A549 (cell line): Measurements from ENCODE around the gene KANSL1.

Source experiments
- CEBPB ChIP-seq, 2 experiments: fragments of >200 bp in 1 of 2; sonication (Bioruptor Twin) in 1 of 2; formaldehyde crosslinking in 1 of 2; IDR thresholded peaks; 2 replicates each; pipeline ENCODE4 v1.6.1; 2012 to 2016
- CHD4 ChIP-seq: fragments of 200-600 bp; sonication (generic); IDR thresholded peaks from 2 replicates; pipeline ENCODE4 v1.6.1; 2016; ENCODE audit warnings: antibody characterized with exemption, mild to moderate bottlenecking, borderline replicate concordance
- MAZ ChIP-seq: fragments of 150-350 bp; IDR thresholded peaks from 2 replicates; pipeline ENCODE4 v1.6.1; 2014; ENCODE audit warnings: antibody characterized with exemption, low read depth, low read length, borderline replicate concordance
- NPAS2 ChIP-seq: fragments of 250-450 bp; sonication (Bioruptor Pico); IDR thresholded peaks from 2 replicates; pipeline ENCODE4 v1.8.0; 2022; ENCODE audit warnings: mild to moderate bottlenecking, moderate library complexity, borderline replicate concordance
- PHF8 ChIP-seq: fragments of 200-600 bp; sonication (generic); IDR thresholded peaks from 2 replicates; pipeline ENCODE4 v1.6.1; 2016; ENCODE audit warnings: low read depth, mild to moderate bottlenecking, antibody characterized with exemption, moderate library complexity, borderline replicate concordance
- POLR2A ChIP-seq: IDR thresholded peaks from 2 replicates; pipeline ENCODE4 v1.6.1; 2012; ENCODE audit warnings: mild to moderate bottlenecking, low read length
- RNF2 ChIP-seq: fragments of 200-600 bp; sonication (generic); IDR thresholded peaks from 2 replicates; pipeline ENCODE4 v1.6.1; 2016; ENCODE audit warnings: low read depth, mild to moderate bottlenecking, antibody characterized with exemption, moderate library complexity, borderline replicate concordance
- SMC3 ChIP-seq: fragments of >200 bp; sonication (Bioruptor Twin); formaldehyde crosslinking; IDR thresholded peaks from 3 replicates; pipeline ENCODE4 v1.6.1; 2018; ENCODE audit warnings: inconsistent platforms
- SREBF2 ChIP-seq: fragments of 450-650 bp; IDR thresholded peaks from 2 replicates; pipeline ENCODE4 v1.6.1; 2014; ENCODE audit warnings: mild to moderate bottlenecking, moderate library complexity
- TF ChIP-seq, protein P1 (sequence below): IDR thresholded peaks from 2 replicates; pipeline ENCODE4 v1.6.1; 2012
- TF ChIP-seq, protein P2 (sequence below): fragments of >200 bp; sonication (Bioruptor Twin); formaldehyde crosslinking; IDR thresholded peaks from 3 replicates; pipeline ENCODE4 v1.5.1; 2016
- TF ChIP-seq, protein P3 (sequence below): fragments of 200-600 bp; sonication (generic); IDR thresholded peaks from 2 replicates; pipeline ENCODE4 v1.6.1; 2016; ENCODE audit warnings: antibody characterized with exemption, mild to moderate bottlenecking, moderate library complexity

DNA sequence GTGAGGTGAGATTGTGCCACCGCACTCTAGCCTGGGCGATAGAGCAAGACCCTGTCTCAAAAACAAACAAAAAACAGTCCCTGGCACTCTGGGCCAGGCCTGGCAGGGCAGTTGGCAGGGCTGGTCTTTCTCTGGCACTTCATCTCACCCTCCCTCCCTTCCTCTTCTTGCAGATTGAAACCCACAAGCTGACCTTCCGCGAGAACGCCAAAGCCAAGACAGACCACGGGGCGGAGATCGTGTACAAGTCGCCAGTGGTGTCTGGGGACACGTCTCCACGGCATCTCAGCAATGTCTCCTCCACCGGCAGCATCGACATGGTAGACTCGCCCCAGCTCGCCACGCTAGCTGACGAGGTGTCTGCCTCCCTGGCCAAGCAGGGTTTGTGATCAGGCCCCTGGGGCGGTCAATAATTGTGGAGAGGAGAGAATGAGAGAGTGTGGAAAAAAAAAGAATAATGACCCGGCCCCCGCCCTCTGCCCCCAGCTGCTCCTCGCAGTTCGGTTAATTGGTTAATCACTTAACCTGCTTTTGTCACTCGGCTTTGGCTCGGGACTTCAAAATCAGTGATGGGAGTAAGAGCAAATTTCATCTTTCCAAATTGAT lies 169.3 kb downstream of the KANSL1 start:
- TF ChIP-seq CEBPB (IDR thresholded peaks at IDR 0.05) (no peak), POLR2A (no peak), SMC3 (no peak), RNF2 (no peak), SREBF2 (no peak), CHD4 (no peak), MAZ (no peak), PHF8 (no peak), NPAS2 (CRISPR knock-in tag) (no peak)
- TF ChIP-seq, protein P1, sequence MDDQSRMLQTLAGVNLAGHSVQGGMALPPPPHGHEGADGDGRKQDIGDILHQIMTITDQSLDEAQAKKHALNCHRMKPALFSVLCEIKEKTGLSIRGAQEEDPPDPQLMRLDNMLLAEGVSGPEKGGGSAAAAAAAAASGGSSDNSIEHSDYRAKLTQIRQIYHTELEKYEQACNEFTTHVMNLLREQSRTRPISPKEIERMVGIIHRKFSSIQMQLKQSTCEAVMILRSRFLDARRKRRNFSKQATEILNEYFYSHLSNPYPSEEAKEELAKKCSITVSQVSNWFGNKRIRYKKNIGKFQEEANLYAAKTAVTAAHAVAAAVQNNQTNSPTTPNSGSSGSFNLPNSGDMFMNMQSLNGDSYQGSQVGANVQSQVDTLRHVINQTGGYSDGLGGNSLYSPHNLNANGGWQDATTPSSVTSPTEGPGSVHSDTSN = no peak
- TF ChIP-seq, protein P2, sequence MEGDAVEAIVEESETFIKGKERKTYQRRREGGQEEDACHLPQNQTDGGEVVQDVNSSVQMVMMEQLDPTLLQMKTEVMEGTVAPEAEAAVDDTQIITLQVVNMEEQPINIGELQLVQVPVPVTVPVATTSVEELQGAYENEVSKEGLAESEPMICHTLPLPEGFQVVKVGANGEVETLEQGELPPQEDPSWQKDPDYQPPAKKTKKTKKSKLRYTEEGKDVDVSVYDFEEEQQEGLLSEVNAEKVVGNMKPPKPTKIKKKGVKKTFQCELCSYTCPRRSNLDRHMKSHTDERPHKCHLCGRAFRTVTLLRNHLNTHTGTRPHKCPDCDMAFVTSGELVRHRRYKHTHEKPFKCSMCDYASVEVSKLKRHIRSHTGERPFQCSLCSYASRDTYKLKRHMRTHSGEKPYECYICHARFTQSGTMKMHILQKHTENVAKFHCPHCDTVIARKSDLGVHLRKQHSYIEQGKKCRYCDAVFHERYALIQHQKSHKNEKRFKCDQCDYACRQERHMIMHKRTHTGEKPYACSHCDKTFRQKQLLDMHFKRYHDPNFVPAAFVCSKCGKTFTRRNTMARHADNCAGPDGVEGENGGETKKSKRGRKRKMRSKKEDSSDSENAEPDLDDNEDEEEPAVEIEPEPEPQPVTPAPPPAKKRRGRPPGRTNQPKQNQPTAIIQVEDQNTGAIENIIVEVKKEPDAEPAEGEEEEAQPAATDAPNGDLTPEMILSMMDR = no peak
- TF ChIP-seq, protein P3, sequence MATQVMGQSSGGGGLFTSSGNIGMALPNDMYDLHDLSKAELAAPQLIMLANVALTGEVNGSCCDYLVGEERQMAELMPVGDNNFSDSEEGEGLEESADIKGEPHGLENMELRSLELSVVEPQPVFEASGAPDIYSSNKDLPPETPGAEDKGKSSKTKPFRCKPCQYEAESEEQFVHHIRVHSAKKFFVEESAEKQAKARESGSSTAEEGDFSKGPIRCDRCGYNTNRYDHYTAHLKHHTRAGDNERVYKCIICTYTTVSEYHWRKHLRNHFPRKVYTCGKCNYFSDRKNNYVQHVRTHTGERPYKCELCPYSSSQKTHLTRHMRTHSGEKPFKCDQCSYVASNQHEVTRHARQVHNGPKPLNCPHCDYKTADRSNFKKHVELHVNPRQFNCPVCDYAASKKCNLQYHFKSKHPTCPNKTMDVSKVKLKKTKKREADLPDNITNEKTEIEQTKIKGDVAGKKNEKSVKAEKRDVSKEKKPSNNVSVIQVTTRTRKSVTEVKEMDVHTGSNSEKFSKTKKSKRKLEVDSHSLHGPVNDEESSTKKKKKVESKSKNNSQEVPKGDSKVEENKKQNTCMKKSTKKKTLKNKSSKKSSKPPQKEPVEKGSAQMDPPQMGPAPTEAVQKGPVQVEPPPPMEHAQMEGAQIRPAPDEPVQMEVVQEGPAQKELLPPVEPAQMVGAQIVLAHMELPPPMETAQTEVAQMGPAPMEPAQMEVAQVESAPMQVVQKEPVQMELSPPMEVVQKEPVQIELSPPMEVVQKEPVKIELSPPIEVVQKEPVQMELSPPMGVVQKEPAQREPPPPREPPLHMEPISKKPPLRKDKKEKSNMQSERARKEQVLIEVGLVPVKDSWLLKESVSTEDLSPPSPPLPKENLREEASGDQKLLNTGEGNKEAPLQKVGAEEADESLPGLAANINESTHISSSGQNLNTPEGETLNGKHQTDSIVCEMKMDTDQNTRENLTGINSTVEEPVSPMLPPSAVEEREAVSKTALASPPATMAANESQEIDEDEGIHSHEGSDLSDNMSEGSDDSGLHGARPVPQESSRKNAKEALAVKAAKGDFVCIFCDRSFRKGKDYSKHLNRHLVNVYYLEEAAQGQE = no peak
